Gastrocnemius medialis (tissue), 4 donors: ENCODE data around the gene OR6C1. TPM values are rescaled to one million over a fixed set of nuclear protein-coding genes. Genes with fewer than 3 reads are reported as not detected.
"Not testable (repeated sequence)": the region's sequence is repeated elsewhere in the genome, so short reads cannot be mapped to it uniquely, and the experiment has no call there.

ENCODE experiments used
- ATAC-seq, 2 donors: fragments of 150-250 bp; one replicate each; pipeline ENCODE4 v1.9.1; 2016
- DNase-seq, 2 donors: peaks; one replicate each; pipeline ENCODE4 v3.0.0-alpha.2; 2019
- H3K27ac ChIP-seq, 4 donors: fragments of 200-600 bp; sonication (generic); 1 replicate in 1 of 4; 2 replicates in 3 of 4; pipeline ENCODE4 v1.5.1; 2016 to 2018; ENCODE audit warnings: mild to moderate bottlenecking in 2 of 4, moderate library complexity in 1 of 4
- H3K27me3 ChIP-seq, 3 donors: fragments of 200-600 bp; sonication (generic) in 2 of 3; 1 replicate in 1 of 3; 2 replicates in 2 of 3; pipeline versions ENCODE4 v1.5.1 to v1.6.0; 2016 to 2019; ENCODE audit warnings: mild to moderate bottlenecking in 1 of 3, moderate library complexity in 1 of 3
- H3K36me3 ChIP-seq, 2 donors: fragments of 200-600 bp; sonication (generic) in 1 of 2; one replicate each; pipeline ENCODE4 v1.5.1; 2017 to 2018
- H3K4me1 ChIP-seq, 2 donors: fragments of 200-600 bp; sonication (generic) in 1 of 2; one replicate each; pipeline ENCODE4 v1.5.1; 2016 to 2017; ENCODE audit warnings: mild to moderate bottlenecking in 2 of 2
- H3K4me3 ChIP-seq, 4 donors: fragments of 200-600 bp; sonication (generic) in 3 of 4; 1 replicate in 1 of 4; 2 replicates in 3 of 4; pipeline ENCODE4 v1.5.1; 2016 to 2019; ENCODE audit warnings: mild to moderate bottlenecking in 2 of 4
- H3K9me3 ChIP-seq, 3 donors: fragments of 200-600 bp; sonication (generic) in 2 of 3; 1 replicate in 1 of 3; 2 replicates in 2 of 3; pipeline ENCODE4 v1.5.1; 2016 to 2019
- POLR2A ChIP-seq, 2 donors: fragments of 450-650 bp; IDR thresholded peaks; one replicate each; pipeline ENCODE4 v1.6.1; 2017; ENCODE audit warnings: antibody characterized with exemption in 2 of 2, mild to moderate bottlenecking in 2 of 2, moderate library complexity in 2 of 2
- in situ Hi-C, 4 donors: fragments of 200-750 bp; cut with MboI; loops; one replicate each; pipeline versions ENCODE4 v1.15.0 to v1.8.0; 2017; ENCODE audit warnings: low sequenced_read_pairs in 4 of 4
- intact Hi-C: fragments of 100-400 bp; cut with DNase I; formaldehyde crosslinking; loops from one replicate; pipeline ENCODE4 v1.15.1; 2023; ENCODE audit warnings: low total_unique reads
- total RNA-seq, 4 donors: library from RNA; depleted of rRNA; stranded (reverse); fragments of >200 nt; gene quantifications; one replicate each; pipeline versions ENCODE4 v1.1.0 to v1.2.3, GENCODE V29; 2016
- TF ChIP-seq, protein P1 (sequence below), 5 experiments: fragments of 450-650 bp in 3 of 5; fragments of 200-600 bp in 2 of 5; sonication (generic) in 2 of 5; IDR thresholded peaks in 4 of 5; conservative IDR thresholded peaks in 1 of 5; 1 replicate in 4 of 5; 2 replicates in 1 of 5; pipeline ENCODE4 v1.5.1; 2016 to 2019; ENCODE audit warnings: antibody characterized with exemption in 5 of 5, mild to moderate bottlenecking in 3 of 5, moderate library complexity in 3 of 5

The OR6C1 gene
- total RNA-seq: not detected

DNA sequence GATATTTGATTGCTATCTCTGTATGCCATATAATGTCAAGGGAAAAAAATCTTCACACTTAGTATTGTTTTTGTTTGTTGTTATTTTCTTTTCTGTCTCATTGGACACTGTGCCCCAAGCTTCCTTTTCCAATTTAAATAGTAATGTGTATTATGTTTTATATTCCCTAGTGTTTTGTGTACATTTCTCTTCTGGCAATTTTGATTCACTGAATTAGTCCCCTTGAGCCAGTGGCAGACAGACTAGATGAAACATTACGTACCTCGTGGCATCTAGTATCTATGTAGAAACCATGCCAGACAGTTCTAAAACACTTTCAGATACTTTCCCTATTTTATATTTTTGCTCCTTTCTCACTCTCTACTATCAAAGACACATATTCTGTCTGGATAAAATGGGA is at the start of gene OR6C1:
Gene OR6C1 (plus strand): TSS at position 301 of the 400 bp plus-strand sequence. CDS start 6,257 bp downstream, outside the sequence.
- Histone ChIP-seq H3K27ac (no peak within 1 kb of the TSS), H3K27me3 (no peaks in the 10 kb centered on the region), H3K36me3 (no peaks in the 10 kb centered on the region), H3K4me3 (no peak within 1 kb of the TSS), H3K4me1 (no peaks in the 10 kb centered on the region), H3K9me3 (no peaks in the 10 kb centered on the region)
- no peak for TF ChIP-seq POLR2A (IDR thresholded peaks at IDR 0.05)
- TF ChIP-seq, protein P1, sequence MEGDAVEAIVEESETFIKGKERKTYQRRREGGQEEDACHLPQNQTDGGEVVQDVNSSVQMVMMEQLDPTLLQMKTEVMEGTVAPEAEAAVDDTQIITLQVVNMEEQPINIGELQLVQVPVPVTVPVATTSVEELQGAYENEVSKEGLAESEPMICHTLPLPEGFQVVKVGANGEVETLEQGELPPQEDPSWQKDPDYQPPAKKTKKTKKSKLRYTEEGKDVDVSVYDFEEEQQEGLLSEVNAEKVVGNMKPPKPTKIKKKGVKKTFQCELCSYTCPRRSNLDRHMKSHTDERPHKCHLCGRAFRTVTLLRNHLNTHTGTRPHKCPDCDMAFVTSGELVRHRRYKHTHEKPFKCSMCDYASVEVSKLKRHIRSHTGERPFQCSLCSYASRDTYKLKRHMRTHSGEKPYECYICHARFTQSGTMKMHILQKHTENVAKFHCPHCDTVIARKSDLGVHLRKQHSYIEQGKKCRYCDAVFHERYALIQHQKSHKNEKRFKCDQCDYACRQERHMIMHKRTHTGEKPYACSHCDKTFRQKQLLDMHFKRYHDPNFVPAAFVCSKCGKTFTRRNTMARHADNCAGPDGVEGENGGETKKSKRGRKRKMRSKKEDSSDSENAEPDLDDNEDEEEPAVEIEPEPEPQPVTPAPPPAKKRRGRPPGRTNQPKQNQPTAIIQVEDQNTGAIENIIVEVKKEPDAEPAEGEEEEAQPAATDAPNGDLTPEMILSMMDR (IDR thresholded peaks at IDR 0.05 in 4 of 5, conservative IDR thresholded peaks at IDR 0.05 in 1 of 5): no peak
- in situ Hi-C loops: no loop called here
- intact Hi-C loops: no loop called here
- no peak for ATAC-seq
- DNase-seq: no peak

- intact Hi-C loops (no loop called here), in situ Hi-C loops (no loop called here)
- no peak for ATAC-seq
- Histone ChIP-seq H3K9me3 (no peaks in the 10 kb centered on the region), H3K4me3 (no peak overlapping the region), H3K27me3 (no peaks in the 10 kb centered on the region), H3K27ac (no peak overlapping the region), H3K4me1 (no peaks in the 10 kb centered on the region), H3K36me3 (no peaks in the 10 kb centered on the region)
- no peak for TF ChIP-seq POLR2A (IDR thresholded peaks at IDR 0.05)
- TF ChIP-seq, protein P1 (IDR thresholded peaks at IDR 0.05 in 4 of 5, conservative IDR thresholded peaks at IDR 0.05 in 1 of 5): no peak
- DNase-seq: no peak
Observed at GRCh38 chr12:55280991-55281390, 33.2 kb upstream of the OR6C1 start.

DNA sequence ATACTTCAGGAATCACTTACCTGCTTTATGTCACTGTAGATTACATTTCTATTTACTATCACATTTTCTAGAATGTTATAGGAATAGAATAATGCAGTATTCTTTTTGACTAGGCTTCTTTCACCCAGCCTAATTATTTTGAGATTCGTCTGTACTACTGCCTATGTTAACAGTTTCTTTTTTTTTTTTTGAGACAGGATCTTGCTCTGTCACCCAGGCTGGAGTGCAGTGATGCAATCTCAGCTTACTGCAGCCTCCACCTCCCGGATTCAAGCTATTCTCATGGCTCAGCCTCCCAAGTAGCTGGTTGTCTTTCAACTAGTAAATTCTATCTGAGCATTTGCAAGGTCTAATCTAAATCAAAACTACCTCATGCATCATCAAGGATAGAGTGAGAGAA is 24.1 kb upstream of the OR6C1 start:
- in situ Hi-C loops (no loop called here), intact Hi-C loops (no loop called here)
- ATAC-seq (no peak), DNase-seq (no peak)
- H3K36me3 ChIP-seq: no peaks in the 10 kb centered on the region
- H3K27me3 ChIP-seq: no peaks in the 10 kb centered on the region
- TF ChIP-seq, protein P1 (IDR thresholded peaks at IDR 0.05 in 4 of 5, conservative IDR thresholded peaks at IDR 0.05 in 1 of 5): no peak
- TF ChIP-seq POLR2A (IDR thresholded peaks at IDR 0.05): no peak
- no peak overlapping the region for H3K27ac ChIP-seq
- no peak overlapping the region for H3K4me3 ChIP-seq
- no peaks in the 10 kb centered on the region for H3K4me1 ChIP-seq
- H3K9me3 ChIP-seq: no peaks in the 10 kb centered on the region

- H3K36me3 ChIP-seq: no peaks in the 10 kb centered on the region
- H3K4me3 ChIP-seq: no peak within 1 kb of the TSS
- no peak for DNase-seq
- no peak for ATAC-seq
- H3K9me3 ChIP-seq: no peaks in the 10 kb centered on the region
- no peak within 1 kb of the TSS for H3K27ac ChIP-seq
- H3K4me1 ChIP-seq: no peaks in the 10 kb centered on the region
- in situ Hi-C loops: no loop called here
- intact Hi-C loops: no loop called here
- TF ChIP-seq, protein P1 (IDR thresholded peaks at IDR 0.05 in 4 of 5, conservative IDR thresholded peaks at IDR 0.05 in 1 of 5): no peak
- TF ChIP-seq POLR2A (IDR thresholded peaks at IDR 0.05): no peak
- H3K27me3 ChIP-seq: no peaks in the 10 kb centered on the region
Observed at GRCh38 chr12:55296469-55296868, 17.7 kb upstream of the OR6C1 start, which contains the start of gene OR6C6. Gene OR6C6, minus strand, starts transcription at chr12:55296569. Its CDS starts 1,337 bp downstream, at chr12:55295232.

DNA sequence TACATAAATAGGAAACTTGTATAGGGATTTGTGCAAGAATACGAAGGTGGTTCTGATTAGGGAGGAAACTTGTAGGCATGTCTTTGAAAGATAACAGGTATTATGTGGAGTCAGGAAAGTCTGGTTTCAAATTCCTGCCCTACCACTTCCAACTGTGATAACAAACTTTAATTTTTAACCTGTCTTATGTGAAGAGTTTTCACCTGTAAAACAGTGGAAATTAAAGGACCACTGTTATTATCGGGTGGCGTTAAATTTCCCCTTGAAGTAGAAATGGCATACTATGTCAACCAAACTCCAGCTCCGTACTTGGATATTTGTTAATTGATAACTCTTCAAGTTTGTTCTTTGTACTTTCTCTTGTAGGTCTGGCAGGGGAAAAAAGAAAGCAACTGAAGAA is 6.1 kb downstream of the OR6C1 start:
- in situ Hi-C loops: no loop called here

DNA sequence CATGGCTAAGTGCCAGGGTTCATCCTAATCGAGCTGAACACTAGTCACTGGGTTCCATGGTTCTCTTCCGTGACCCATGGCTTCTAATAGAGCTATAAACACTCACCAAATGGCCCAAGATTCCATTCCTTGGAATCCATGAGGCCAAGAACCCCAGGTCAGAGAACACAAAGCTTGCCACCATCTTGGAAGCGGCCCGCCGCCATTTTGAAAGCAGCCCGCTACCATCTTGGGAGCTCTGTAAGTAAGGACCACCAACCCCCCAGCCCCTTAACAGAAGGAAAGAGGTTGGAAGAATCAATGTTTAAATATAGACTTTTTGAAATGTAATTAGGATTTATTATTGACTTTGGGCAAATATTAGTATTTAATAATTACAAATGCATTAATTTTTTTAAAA is 11.7 kb downstream of the OR6C1 start:
- in situ Hi-C loops, intact Hi-C loops: not testable (repeated sequence)

More for the DNA sequence above, 6.1 kb downstream of the OR6C1 start:
- Histone ChIP-seq H3K27me3 (no peaks in the 10 kb centered on the region), H3K4me3 (no peak overlapping the region), H3K36me3 (no peaks in the 10 kb centered on the region), H3K9me3 (no peaks in the 10 kb centered on the region), H3K27ac (no peak overlapping the region), H3K4me1 (no peaks in the 10 kb centered on the region)
- intact Hi-C loops: no loop called here
- TF ChIP-seq, protein P1 (IDR thresholded peaks at IDR 0.05 in 4 of 5, conservative IDR thresholded peaks at IDR 0.05 in 1 of 5): no peak
- no peak for TF ChIP-seq POLR2A (IDR thresholded peaks at IDR 0.05)
- no peak for DNase-seq
- no peak for ATAC-seq

More for the DNA sequence above, 11.7 kb downstream of the OR6C1 start:
- not testable (repeated sequence) for DNase-seq, H3K4me1 ChIP-seq, H3K27me3 ChIP-seq, H3K27ac ChIP-seq, H3K36me3 ChIP-seq, H3K4me3 ChIP-seq, ATAC-seq, H3K9me3 ChIP-seq
